Stomach (tissue), 4 donors: Measurements from ENCODE around the gene SOX12.
"Not testable (repeated sequence)": the region's sequence is repeated elsewhere in the genome, so short reads cannot be mapped to it uniquely, and the experiment has no call there.

Source experiments
- CTCF ChIP-seq, 7 experiments: fragments of 450-650 bp in 4 of 7; fragments of 200-600 bp in 3 of 7; sonication (generic) in 3 of 7; IDR thresholded peaks; one replicate each; pipeline ENCODE4 v1.5.1; 2016 to 2019; ENCODE audit warnings: antibody characterized with exemption in 7 of 7, control low read depth in 2 of 7, mild to moderate bottlenecking in 1 of 7
- POLR2AphosphoS5 ChIP-seq, 3 donors: sonication (generic); formaldehyde crosslinking; IDR thresholded peaks; one replicate each; pipeline ENCODE4 v1.6.1; 2016; ENCODE audit warnings: antibody characterized with exemption in 3 of 3

GRCh38 chr20:356154-356553 lies 30.8 kb downstream of the SOX12 start:
- not testable (repeated sequence) for TF ChIP-seq CTCF, POLR2AphosphoS5 (IDR thresholded peaks at IDR 0.05)
